ENCODE data around the gene BSN. TPM values are rescaled to one million over a fixed set of nuclear protein-coding genes. Genes with fewer than 3 reads are reported as not detected.
A peak's percentile ranks its signal among the peaks of the same experiment; 100 is the strongest.

Gene BSN
- total RNA-seq: 0.08 TPM

DNA sequence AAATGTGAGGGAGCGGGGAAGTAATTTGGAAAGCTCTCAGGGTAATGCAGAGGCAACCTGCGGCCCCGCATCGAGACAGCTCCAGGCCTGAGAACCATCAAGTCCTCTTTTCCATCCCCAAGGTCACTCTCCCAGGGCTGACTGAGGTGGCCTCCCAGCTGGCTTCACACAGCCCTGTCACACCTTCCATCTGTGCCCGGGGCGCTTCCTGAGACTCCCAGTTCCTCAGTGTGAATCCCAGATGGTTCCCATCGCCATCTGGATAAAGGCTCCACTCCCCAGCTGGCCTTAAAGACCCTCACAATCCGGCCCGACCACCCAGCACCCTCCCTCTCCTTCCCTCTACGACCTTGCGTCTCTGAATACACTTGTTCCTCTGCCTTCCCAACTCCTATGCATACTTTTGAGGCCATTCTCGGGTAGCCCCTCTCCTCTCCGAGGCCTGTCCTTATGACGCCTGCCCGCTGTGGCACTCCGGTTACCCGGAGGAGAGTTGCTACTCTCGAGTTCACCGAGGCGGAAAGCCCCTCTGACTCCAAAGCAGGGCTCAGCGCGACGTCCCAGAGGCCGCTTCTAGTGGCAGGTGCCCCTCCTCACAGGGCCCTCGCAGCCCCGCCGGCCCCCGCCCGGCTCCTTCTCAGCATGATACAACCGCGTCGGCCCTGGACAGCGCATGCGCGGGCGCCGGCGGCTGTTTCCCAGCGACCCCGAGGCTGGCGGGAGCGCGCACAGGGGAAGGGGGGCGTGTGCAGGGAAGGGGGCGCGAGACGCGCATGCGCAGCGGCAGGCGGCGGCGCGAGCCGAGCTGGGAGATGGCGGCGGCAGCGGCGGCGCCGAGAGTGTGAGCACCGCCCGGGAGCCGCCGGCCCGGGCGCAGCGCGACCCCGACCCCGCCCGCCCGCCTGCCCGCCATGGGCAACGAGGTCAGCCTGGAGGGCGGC, at the start of gene BSN:
Gene BSN (plus strand): TSS at position 786 of the 941 bp plus-strand sequence. CDS start 126 bp downstream, at position 912.
- peak; percentile 69 for ATAC-seq

DNA sequence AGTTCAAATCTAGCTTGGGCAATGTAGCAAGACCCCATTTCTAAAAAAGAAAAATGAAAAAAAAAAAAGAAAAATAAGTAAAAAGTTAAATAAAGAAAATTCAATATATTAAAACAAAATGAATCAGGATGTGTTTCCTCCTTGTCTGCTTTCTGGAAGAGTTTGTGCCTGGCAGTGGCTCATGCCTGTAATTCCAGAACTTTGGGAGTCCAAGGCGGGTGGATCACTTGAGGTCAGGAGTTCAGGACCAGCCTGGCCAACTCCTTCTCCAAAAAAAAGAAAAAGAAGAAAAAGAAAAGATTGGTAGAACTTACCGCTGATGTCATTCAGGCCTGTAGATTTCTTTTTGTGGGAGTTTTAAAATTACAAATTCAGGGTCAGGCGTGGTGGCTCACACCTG, 47.4 kb upstream of the BSN start:
- no peak for ATAC-seq

DNA sequence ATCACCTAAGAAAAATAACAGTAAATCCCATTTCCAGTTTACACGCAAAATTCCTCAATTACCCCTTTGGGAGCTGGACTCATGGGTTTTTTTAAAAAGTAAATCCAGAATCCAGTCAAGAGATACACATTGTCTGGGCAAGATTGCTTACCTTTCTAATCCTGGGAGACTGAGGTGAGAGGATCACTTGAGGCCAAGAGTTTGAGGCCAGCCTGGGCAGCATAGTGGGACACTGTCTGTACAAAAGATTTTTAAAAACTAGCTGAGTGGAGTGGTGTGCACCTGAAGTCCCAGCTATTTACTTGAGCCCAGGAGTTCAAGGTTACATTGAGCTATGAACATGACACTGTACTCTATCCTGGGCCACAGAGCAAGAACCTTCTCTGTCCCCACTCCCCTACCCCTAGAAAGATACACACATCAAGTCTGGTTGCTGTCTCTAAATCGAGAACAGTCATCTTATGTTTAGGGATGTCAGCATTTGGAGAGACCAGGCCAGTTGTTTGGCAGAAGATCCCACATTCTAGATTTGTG, 45.2 kb upstream of the BSN start:
- no peak for ATAC-seq

- ATAC-seq: no peak
Observed at GRCh38 chr3:49511639-49512038, 42.6 kb upstream of the BSN start.

DNA sequence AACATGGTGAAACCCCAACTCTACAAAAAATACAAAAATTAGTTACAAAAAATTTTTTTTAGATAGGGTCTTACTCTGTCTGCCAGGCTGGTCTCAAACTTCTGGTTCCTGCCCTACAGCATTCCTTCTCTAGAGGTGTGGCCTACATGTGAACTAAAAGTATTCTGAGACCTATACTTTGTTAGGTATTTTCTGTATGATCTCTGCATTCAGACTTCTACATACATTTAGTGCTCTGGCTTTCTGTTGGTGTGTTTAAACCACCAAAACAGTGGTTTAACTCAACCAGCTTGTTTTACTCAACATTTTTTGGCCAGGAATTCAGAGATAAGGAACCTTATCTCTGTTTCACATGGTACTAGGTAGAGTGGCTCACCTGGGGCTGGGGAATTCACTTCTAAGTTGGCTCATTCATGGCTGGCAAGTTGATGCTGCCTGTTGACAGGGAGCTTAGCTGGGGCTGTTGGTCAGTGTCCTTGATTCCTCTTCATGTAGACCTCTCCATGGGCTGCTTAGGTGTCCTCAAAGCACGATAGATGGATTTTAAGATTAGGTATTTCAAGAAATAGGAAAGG, 41.4 kb upstream of the BSN start:
- ATAC-seq: no peak

- ATAC-seq: no peak
Observed at GRCh38 chr3:49513494-49514124, 40.7 kb upstream of the BSN start.

DNA sequence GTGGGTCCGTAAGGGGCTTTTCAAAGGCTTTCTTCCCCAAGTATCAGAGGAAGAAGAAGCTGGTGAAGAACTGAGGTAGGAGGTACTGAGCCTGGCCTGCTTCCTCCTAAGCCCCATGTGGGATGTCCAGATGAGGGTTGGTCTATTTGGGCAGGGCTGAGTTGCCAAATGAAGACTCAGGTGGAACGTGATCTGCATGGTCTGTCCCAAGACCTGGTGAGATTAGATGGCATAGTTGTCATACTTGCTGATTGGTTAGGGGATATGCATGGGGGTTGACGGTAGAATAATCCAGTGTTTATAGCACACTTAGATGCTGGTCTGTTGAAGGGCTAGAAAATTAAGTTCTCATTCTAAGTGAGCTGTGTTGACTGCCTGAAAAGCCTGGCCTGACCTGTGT, 36.3 kb upstream of the BSN start:
- no peak for ATAC-seq

DNA sequence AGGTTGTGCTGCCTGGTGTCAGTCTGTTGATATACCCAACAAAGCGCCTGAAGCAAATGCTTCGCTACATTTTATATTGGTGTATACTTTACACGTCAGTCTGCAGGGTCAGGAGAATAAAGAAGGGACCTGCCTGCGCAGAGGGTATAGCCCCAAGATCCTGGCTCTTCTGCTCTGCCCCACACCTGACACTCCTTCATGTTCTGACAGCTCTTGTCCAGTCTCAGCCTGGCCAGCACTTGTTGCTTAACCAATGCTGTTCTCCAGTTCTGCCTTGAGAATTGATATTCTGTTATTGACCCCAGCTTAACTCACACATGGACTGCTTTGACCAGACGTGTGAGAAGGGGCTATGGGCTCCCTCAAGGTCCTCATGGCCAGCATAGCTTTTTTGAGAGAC, 35.8 kb upstream of the BSN start:
- no peak for ATAC-seq

GRCh38 chr3:49519296-49519695, 35.0 kb upstream of the BSN start:
- ATAC-seq: no peak

GRCh38 chr3:49519916-49520385, 34.3 kb upstream of the BSN start:
- ATAC-seq: no peak

- ATAC-seq: peak; percentile 87
Observed at GRCh38 chr3:49523756-49524747, 30.2 kb upstream of the BSN start.

- no peak for ATAC-seq
Observed at GRCh38 chr3:49529567-49529966, 24.7 kb upstream of the BSN start.

GRCh38 chr3:49530231-49530630, 24.0 kb upstream of the BSN start:
- ATAC-seq: no peak

- ATAC-seq: no peak
Observed at GRCh38 chr3:49530701-49531100, 23.6 kb upstream of the BSN start.

- no peak for ATAC-seq
Observed at GRCh38 chr3:49531218-49531617, 23.1 kb upstream of the BSN start.

DNA sequence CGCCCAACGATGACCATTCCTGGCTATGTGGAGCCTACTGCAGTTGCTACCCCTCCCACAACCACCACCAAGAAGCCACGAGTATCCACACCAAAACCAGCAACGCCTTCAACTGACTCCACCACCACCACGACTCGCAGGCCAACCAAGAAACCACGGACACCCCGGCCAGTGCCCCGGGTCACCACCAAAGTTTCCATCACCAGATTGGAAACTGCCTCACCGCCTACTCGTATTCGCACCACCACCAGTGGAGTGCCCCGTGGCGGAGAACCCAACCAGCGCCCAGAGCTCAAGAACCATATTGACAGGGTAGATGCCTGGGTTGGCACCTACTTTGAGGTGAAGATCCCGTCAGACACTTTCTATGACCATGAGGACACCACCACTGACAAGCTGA, 22.6 kb upstream of the BSN start:
- ATAC-seq: no peak

- ATAC-seq: no peak
Observed at GRCh38 chr3:49533031-49533430, 21.2 kb upstream of the BSN start.

GRCh38 chr3:49533786-49534519, 20.3 kb upstream of the BSN start:
- ATAC-seq: no peak

DNA sequence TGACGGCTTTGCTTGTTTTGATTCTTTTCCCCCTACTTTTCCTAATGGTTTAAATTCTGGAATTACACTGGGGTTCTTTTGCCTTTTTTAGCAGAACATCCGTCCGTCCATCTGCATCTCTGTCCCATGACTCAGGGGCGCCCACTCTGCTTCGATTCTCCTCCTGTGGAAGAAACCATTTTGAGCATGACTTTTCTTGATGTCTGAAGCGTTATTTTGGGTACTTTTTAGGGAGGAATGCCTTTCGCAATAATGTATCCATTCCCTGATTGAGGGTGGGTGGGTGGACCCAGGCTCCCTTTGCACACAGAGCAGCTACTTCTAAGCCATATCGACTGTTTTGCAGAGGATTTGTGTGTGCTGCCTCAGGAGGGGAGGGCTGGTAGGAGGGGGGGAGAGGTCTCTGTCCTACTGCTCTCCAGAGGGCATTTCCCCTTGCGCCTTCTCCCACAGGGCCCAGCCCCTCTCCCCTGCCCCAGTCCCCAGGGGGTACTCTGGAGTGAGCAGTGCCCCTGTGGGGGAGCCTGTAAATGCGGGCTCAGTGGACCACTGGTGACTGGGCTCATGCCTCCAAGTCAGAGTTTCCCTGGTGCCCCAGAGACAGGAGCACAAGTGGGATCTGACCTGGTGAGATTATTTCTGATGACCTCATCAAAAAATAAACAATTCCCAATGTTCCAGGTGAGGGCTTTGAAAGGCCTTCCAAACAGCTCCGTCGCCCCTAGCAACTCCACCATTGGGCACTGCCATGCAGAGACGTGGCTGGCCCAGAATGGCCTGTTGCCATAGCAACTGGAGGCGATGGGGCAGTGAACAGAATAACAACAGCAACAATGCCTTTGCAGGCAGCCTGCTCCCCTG, 19.5 kb upstream of the BSN start:
- ATAC-seq: no peak

All from esophagus mucosa (tissue), 1 donor.